DND-41 (cell line): ENCODE data around the gene ECT2L.

ENCODE experiments used
- EZH2 ChIP-seq: IDR thresholded peaks from 3 replicates; pipeline ENCODE4 v1.6.1; 2012; ENCODE audit warnings: borderline replicate concordance, low read depth, mild to moderate bottlenecking, moderate library complexity, low read length, inconsistent platforms; ENCODE audit not compliant: severe bottlenecking
- TF ChIP-seq, protein P1 (sequence below): IDR thresholded peaks from 2 replicates; pipeline ENCODE4 v1.5.1; 2012; ENCODE audit warnings: borderline replicate concordance, low read length, moderate library complexity, mild to moderate bottlenecking; ENCODE audit not compliant: poor library complexity, severe bottlenecking; ENCODE audit errors: extremely low read depth

- TF ChIP-seq, protein P1, sequence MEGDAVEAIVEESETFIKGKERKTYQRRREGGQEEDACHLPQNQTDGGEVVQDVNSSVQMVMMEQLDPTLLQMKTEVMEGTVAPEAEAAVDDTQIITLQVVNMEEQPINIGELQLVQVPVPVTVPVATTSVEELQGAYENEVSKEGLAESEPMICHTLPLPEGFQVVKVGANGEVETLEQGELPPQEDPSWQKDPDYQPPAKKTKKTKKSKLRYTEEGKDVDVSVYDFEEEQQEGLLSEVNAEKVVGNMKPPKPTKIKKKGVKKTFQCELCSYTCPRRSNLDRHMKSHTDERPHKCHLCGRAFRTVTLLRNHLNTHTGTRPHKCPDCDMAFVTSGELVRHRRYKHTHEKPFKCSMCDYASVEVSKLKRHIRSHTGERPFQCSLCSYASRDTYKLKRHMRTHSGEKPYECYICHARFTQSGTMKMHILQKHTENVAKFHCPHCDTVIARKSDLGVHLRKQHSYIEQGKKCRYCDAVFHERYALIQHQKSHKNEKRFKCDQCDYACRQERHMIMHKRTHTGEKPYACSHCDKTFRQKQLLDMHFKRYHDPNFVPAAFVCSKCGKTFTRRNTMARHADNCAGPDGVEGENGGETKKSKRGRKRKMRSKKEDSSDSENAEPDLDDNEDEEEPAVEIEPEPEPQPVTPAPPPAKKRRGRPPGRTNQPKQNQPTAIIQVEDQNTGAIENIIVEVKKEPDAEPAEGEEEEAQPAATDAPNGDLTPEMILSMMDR: no peak
- no peak for TF ChIP-seq EZH2
These were observed 21.9 kb downstream of the ECT2L start for GRCh38 chr6:138817799-138818198.
